T-helper 17 cell (primary cell): ENCODE data around the gene CFI. TPM values are rescaled to one million over a fixed set of nuclear protein-coding genes. Genes with fewer than 3 reads are reported as not detected.
A peak's percentile ranks its signal among the peaks of the same experiment; 100 is the strongest.

Experiments
- ATAC-seq: fragments of 150-1000 bp; cut with Tn5 transposase; 2 replicates; pipeline ENCODE4 v1.10.0; 2021; ENCODE audit warnings: mild to moderate bottlenecking, moderate library complexity
- DNase-seq, 3 donors: peaks; one replicate each; pipeline versions ENCODE4 v3.0.0 to v3.0.0-alpha.2; 2020 to 2021
- H3K9me3 ChIP-seq: one replicate; pipeline ENCODE4 v1.7.0; 2013; ENCODE audit warnings: low read length, mild to moderate bottlenecking; ENCODE audit not compliant: control insufficient read depth, poor library complexity, severe bottlenecking
- H3K27ac Mint-ChIP-seq: one replicate; pipeline ENCODE4 v1.8.0; 2022; ENCODE audit warnings: mild to moderate bottlenecking, moderate library complexity, mixed read lengths
- H3K27me3 Mint-ChIP-seq: one replicate; pipeline ENCODE4 v1.8.0; 2022; ENCODE audit warnings: mixed read lengths
- H3K36me3 Mint-ChIP-seq: one replicate; pipeline ENCODE4 v1.8.0; 2022; ENCODE audit warnings: low read depth, mixed read lengths
- H3K4me1 Mint-ChIP-seq: one replicate; pipeline ENCODE4 v1.8.0; 2022; ENCODE audit warnings: mild to moderate bottlenecking, mixed read lengths
- H3K4me3 Mint-ChIP-seq: one replicate; pipeline ENCODE4 v1.8.0; 2022; ENCODE audit warnings: mild to moderate bottlenecking, moderate library complexity, mixed read lengths
- total RNA-seq, 4 donors: library from RNA in 2 of 4; stranded (reverse) in 2 of 4; gene quantifications; one replicate each; pipeline ENCODE4 v1.2.3 and lab custom pipeline; 2022 to 2026

Gene CFI
- total RNA-seq, 2 donors from 2014 or later = not detected

DNA sequence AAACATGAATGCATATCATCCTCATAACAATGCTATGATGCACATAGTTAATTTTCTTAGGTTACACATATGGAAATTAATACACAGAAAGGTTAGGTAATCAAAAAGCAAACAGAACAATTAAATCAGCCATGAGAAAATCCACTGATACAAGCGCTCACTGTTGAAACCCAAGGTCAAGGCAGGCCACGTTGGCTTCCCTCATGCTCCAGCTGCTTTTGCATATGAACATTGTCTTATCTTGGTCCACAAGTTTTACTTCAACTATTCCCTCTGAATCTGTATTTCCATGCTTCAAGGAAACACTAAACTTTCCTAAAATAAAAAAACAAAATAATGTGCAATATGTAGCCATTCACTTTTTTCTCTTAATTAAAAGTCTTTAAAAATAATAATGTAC is 37.4 kb downstream of the CFI start:
- Mint-ChIP-seq H3K4me3 (no peak overlapping the region), H3K27me3 (peaks cover 36% of the 10 kb centered on the region), H3K4me1 (no peaks in the 10 kb centered on the region), H3K27ac (no peak overlapping the region), H3K36me3 (no peaks in the 10 kb centered on the region)
- ATAC-seq = no peak
- no peaks in the 10 kb centered on the region for H3K9me3 ChIP-seq
- DNase-seq = no peak

DNA sequence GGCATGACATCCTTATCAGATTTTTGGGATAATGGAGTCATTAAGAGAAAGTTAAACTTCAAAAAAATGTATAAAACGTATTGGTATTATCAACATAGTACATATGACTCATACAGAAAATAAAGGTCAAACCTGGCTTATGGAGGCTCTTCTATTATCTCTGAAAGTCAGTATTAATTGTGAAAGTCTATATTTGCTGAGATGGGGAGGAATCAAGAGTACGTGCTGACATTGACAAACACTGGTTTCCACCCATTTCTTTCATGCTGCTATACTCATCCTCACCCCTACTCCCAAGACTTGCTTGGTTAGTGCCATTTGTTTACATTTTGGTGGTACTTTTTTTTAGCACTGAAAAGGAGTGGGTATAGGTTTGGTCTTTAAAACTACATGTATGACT is 41.1 kb downstream of the CFI start:
- Mint-ChIP-seq H3K27ac (no peak overlapping the region), H3K4me3 (no peak overlapping the region), H3K27me3 (peaks cover 30% of the 10 kb centered on the region), H3K36me3 (peaks cover 2% of the 10 kb centered on the region), H3K4me1 (peaks cover 2% of the 10 kb centered on the region)
- DNase-seq (no peak), ATAC-seq (no peak)
- H3K9me3 ChIP-seq = no peaks in the 10 kb centered on the region

DNA sequence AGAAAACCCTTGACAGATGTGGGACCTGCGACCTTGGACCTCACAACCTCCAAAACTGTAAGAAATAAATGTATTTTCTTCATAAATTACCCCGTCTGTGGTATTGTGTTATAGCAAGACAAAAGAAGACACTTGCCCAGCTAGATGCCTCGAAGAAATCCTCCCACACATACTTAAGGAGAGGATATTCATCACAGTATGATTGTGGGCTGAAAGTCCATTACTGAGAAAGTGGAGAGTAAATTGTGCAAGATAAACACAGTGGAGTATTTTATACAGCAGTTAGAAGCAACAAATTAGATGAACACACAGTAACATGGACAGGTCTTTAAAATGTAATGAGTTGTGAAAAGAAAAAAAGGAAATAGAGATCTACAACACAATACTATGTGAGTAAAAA is 46.1 kb downstream of the CFI start:
- Mint-ChIP-seq H3K4me3 (no peak overlapping the region), H3K4me1 (peaks cover 2% of the 10 kb centered on the region), H3K27ac (no peak overlapping the region), H3K27me3 (peaks cover 32% of the 10 kb centered on the region), H3K36me3 (peaks cover 3% of the 10 kb centered on the region)
- H3K9me3 ChIP-seq = no peaks in the 10 kb centered on the region
- ATAC-seq = no peak
- no peak for DNase-seq

DNA sequence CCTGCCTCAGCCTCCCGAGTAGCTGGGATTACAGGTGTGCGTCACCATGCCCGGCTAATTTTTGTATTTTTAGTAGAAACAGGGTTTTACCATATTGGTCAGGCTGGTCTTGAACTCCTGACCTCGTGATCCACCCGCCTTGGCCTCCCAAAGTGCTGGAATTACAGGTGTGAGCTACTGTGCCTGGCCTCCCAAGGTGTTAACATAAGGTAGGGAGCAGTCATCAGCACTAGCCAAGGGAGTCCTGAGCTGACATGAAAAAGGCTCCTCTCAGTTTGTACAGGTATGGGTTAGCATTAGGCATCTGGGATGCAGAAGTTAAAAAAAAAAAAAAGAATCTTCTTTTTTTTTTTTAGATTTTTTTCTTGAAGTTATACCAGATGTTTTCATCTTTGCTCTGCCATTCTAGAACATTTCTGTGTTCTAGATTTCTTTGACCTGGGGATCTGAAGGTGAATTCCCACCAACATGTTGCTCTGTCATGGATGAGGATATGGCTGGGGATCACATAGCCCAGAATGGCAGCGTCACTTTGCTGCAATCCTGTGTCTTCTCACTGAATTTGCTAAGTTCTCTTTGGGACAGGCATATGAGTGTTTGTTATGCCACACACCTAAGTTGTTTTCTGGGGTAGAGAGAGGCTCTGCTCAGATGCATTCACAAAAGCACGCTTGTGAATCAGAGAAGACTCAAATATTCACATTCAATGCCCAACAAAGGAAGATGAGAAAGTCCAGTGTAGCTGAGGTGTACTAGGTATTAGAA is 47.5 kb downstream of the CFI start:
- H3K27ac Mint-ChIP-seq = no peak overlapping the region
- no peak overlapping the region for H3K4me3 Mint-ChIP-seq
- DNase-seq (no peak), ATAC-seq (no peak)
- H3K4me1 Mint-ChIP-seq = peaks cover 2% of the 10 kb centered on the region
- H3K9me3 ChIP-seq = no peaks in the 10 kb centered on the region
- peaks cover 3% of the 10 kb centered on the region for H3K36me3 Mint-ChIP-seq
- H3K27me3 Mint-ChIP-seq = peaks cover 24% of the 10 kb centered on the region

DNA sequence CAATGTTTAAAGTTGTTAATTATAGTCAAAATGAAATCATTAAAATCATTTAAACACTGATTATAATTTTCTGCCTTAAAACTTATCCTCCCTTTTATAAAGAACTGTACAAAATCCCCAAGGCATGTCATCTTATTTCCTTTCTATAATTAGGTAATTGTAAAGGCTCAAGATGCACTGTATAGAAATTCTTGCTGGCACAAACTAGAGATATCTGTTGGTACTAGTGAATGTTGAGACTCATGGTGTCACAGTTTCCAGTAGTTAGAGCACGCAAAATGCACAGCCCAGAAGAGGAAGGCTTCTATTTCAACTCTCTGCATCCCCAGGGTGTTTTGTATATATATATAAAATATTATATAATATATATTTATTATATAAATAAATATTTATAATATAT is 49.3 kb downstream of the CFI start:
- Mint-ChIP-seq H3K4me1 (peaks cover 4% of the 10 kb centered on the region), H3K27ac (no peak overlapping the region), H3K4me3 (peak overlapping the region; percentile 21), H3K36me3 (peaks cover 7% of the 10 kb centered on the region), H3K27me3 (peaks cover 24% of the 10 kb centered on the region)
- ATAC-seq = no peak
- no peak for DNase-seq
- no peaks in the 10 kb centered on the region for H3K9me3 ChIP-seq

DNA sequence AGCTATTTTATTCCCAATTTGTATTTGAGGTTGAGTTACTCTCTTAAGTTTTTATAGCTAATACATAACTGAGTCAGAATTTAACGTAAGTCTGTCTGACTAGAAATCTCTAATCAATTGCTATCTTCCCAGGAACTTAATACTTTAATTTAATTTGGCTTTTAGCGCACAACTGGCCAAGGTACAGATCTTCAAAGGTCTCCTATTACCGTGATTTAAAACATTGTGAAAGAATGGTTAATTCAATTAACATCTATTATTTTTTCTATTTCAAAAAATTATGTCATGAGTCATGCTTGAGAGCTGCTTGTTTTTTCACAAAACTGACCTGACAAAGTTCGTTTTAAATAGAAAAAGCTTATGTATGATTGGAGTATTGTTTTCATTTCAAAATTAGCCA is 49.9 kb downstream of the CFI start:
- ATAC-seq (no peak), DNase-seq (no peak)
- Mint-ChIP-seq H3K27me3 (peaks cover 24% of the 10 kb centered on the region), H3K36me3 (peaks cover 7% of the 10 kb centered on the region), H3K4me3 (no peak overlapping the region), H3K27ac (no peak overlapping the region), H3K4me1 (peaks cover 2% of the 10 kb centered on the region)
- H3K9me3 ChIP-seq = no peaks in the 10 kb centered on the region

DNA sequence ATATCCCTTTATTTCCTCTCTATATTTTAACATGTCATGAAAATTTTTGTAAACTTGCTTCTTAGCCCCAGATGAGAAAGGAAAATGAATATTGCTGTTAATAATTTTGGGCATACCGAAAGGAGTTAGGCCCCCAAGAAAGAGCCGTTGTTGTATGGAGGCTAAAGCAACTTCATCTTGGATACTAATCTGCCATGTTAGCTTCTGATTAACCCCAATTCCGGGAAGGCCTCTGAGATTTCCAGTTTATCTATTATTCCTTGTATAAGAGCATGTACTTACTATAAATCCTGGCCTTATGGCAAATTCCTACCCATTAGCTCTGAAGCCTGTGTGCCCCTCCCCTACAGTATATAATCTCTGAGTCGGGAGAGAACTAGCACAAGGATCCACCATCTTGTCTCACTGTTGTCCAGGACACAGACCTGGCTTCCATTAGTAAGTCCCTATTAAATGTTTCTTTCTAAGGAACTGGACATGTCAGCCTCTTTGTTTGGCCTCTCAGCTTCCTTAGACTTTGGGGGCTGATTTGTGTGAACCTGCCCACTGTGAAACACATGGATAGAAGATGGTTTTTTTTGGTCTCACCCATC is 51.1 kb downstream of the CFI start:
- H3K4me1 Mint-ChIP-seq = peaks cover 2% of the 10 kb centered on the region
- H3K4me3 Mint-ChIP-seq = no peak overlapping the region
- DNase-seq = no peak
- H3K27ac Mint-ChIP-seq = no peak overlapping the region
- peaks cover 14% of the 10 kb centered on the region for H3K27me3 Mint-ChIP-seq
- peaks cover 6% of the 10 kb centered on the region for H3K36me3 Mint-ChIP-seq
- ATAC-seq = no peak
- no peaks in the 10 kb centered on the region for H3K9me3 ChIP-seq

DNA sequence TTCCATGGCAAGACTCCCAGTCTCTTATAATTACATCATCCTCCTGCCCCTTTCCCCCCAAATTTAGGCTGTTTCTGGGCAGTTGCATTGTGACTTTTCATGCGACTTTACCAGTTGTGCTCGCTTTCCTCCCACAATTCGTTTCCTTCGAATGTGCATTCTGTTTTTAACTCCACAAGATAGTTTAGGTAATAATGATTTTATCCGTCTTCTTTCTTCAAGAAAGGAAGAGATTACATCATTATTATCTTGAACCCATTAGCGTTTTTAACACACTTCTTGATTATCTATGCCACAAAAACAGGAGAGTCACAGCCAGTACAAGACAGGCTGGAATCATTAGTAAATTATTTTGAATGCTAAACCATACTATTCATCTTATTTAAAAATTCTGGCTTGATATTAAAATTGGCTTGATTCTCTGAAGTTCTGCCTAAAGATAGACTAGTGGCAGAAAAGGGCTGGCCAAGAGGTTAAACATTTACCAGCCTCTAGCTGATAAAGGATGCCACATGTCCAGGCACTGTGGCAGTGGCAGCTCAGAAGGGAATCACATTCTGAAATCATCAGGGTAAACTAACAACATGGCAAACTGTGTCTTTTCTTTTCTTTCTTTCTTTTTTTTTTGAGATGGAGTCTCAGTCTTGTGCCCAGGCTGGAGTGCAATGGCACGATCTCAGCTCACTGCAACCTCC is 52.3 kb downstream of the CFI start:
- Mint-ChIP-seq H3K36me3 (peaks cover 4% of the 10 kb centered on the region), H3K27me3 (peaks cover 3% of the 10 kb centered on the region), H3K4me3 (no peak overlapping the region), H3K4me1 (peaks cover 2% of the 10 kb centered on the region), H3K27ac (no peak overlapping the region)
- ATAC-seq (no peak), DNase-seq (no peak)
- H3K9me3 ChIP-seq = no peaks in the 10 kb centered on the region

DNA sequence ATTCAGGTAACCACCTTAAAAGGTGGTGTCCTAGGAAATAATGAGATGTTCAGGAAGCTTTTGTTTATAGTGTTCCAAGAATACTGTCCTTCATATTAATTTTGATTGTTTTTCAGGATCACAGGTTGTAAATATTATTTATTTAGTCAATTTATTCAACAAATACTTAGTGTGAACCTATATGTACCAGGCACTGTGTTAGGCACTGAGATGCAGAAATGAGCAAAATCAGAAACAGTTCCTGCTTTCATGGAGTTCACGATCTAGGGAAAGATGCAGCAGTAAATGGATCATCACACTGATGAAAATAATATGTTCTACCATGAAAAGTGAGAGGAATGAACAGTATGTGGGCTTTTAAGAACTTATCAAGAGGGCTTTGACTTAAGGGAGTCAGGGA is 53.7 kb downstream of the CFI start:
- Mint-ChIP-seq H3K4me3 (no peak overlapping the region), H3K27me3 (peaks cover 5% of the 10 kb centered on the region), H3K4me1 (peaks cover 2% of the 10 kb centered on the region), H3K36me3 (peaks cover 4% of the 10 kb centered on the region), H3K27ac (no peak overlapping the region)
- H3K9me3 ChIP-seq = no peaks in the 10 kb centered on the region
- DNase-seq = no peak
- ATAC-seq = no peak

DNA sequence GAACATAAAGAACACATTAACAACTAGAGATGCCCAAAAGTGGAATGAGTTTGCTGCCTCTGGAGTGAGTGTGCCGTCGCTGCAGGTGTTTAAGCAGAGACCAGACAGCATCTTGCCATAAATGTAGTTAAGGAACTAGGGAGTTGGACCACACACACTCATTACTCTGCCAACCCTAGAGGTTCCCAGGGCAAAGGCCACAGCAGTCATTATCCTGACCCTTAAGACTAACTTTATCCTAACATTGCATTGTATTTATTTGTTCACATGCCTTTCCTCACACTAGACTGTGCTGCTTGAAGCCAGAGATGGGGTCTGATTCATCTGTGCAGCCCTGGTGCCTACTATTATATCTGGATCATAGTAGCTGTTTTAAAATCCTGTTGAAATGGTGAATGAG is 55.1 kb downstream of the CFI start:
- DNase-seq (no peak), ATAC-seq (no peak)
- Mint-ChIP-seq H3K36me3 (peaks cover 4% of the 10 kb centered on the region), H3K27me3 (peaks cover 5% of the 10 kb centered on the region), H3K27ac (no peak overlapping the region), H3K4me1 (peaks cover 2% of the 10 kb centered on the region), H3K4me3 (no peak overlapping the region)
- H3K9me3 ChIP-seq = no peaks in the 10 kb centered on the region

DNA sequence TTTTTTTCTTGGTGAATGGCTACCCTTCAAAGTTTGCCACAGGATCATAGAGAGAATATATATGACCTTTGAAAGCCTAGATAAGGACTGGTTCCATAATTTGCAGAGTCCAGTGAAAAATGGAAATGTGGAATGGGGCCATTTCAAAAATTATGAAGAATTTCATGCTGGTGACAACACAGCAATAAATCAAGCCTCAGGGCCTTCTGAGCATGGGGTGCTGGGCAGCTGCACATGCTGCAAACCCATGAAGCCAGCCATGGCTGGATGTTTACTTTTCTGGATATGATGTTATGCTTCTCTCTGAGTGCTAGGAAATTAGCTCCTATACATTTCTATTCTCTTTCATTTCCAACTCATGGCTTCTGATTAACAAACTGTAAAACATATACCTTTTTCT is 56.0 kb downstream of the CFI start:
- Mint-ChIP-seq H3K27me3 (peaks cover 9% of the 10 kb centered on the region), H3K36me3 (peaks cover 4% of the 10 kb centered on the region), H3K4me1 (peaks cover 2% of the 10 kb centered on the region), H3K4me3 (no peak overlapping the region), H3K27ac (no peak overlapping the region)
- no peaks in the 10 kb centered on the region for H3K9me3 ChIP-seq
- DNase-seq (no peak), ATAC-seq (no peak)

DNA sequence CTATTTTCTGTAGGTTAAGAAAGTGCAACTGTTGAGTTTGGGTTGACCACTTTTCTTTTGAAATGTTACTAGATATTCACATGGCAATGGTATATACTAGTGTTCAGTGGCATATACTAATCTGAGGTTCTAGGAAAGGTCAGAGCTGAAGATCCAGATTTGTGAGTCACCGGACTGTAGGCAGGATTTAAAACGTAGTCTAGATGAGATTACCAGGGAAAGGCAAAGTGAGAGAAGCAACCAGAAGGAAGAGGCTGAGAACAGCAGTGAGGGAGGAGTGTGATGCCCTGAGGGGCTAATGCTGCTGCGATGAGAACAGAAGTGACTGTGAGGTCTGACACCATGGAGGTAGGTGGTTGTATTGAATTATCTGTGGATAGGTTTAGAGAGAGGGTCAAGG is 62.3 kb downstream of the CFI start:
- no peak overlapping the region for H3K4me3 Mint-ChIP-seq
- DNase-seq (no peak), ATAC-seq (no peak)
- peaks cover 20% of the 10 kb centered on the region for H3K27me3 Mint-ChIP-seq
- no peaks in the 10 kb centered on the region for H3K9me3 ChIP-seq
- H3K4me1 Mint-ChIP-seq = peaks cover 3% of the 10 kb centered on the region
- H3K27ac Mint-ChIP-seq = no peak overlapping the region
- peaks cover 4% of the 10 kb centered on the region for H3K36me3 Mint-ChIP-seq

DNA sequence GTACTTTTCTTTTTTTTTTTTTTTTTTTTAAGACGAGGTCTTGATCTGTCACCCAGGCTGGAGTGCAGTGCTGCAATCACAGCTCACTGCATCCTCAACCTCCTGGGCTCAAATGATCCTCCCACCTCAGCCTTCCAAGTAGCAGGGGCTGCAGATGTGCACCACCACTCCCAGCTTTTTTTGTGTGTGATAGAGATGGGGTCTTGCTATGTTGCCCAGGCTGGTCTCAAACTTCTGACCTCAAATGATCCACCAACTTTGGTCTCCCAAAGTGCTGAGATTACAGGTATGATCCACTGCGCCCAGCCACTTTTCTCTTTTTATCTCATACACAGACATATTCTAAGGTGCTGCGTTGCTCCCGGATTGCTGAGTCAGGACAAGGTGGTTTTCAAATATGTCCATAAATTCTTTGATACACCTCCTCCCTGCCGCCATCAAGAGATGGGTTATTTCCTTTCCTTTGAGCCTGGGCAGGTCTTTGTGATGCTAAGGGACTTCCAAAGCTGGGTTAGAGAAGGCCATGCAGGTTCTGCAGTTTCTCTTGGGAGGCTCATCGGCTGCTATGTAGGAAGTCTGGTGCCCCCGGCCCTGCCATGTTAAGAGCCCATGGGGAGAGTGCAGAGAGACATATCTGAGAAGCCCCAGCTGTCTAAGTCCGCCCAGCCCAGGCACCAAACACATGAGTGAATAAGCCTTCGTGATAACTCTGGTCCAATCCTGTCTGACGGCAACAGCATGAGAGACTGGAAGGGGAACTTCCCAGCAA is 63.5 kb downstream of the CFI start:
- ATAC-seq = no peak
- Mint-ChIP-seq H3K27me3 (peaks cover 16% of the 10 kb centered on the region), H3K27ac (no peak overlapping the region), H3K4me3 (no peak overlapping the region), H3K36me3 (peaks cover 4% of the 10 kb centered on the region), H3K4me1 (peaks cover 3% of the 10 kb centered on the region)
- DNase-seq = no peak
- no peaks in the 10 kb centered on the region for H3K9me3 ChIP-seq
